H1 (cell line): ENCODE results near the gene MSMP. TPM values are rescaled to one million over a fixed set of nuclear protein-coding genes. Genes with fewer than 3 reads are reported as not detected.

ENCODE experiments used
- CTCF ChIA-PET: fragments of 300-600 bp; sonication (Branson Sonifier 250); formaldehyde crosslinking; loops from one replicate; lab custom pipeline; 2021; ENCODE audit not compliant: partially characterized antibody; lab: Charles Lee
- POLR2A ChIA-PET: fragments of 300-600 bp; sonication (Branson Sonifier 250); formaldehyde crosslinking; loops from one replicate; lab custom pipeline; 2021; ENCODE audit warnings: inconsistent platforms; ENCODE audit not compliant: partially characterized antibody; lab: Charles Lee
- DNase-seq, 2 experiments: peaks; one replicate each; pipeline versions ENCODE4 v3.0.0 to v3.0.0-alpha.2; 2010 to 2022; ENCODE audit warnings: low spot score in 2 of 2, low read depth in 1 of 2, mixed read lengths in 1 of 2
- FAIRE-seq: peaks from 2 replicates; lab custom pipeline; 2011; peaks lifted over from hg19 to GRCh38; lab: Jason Lieb, UNC
- H2AFZ ChIP-seq: 2 replicates; pipeline ENCODE4 v1.8.1; 2012; ENCODE audit warnings: low read length, inconsistent platforms
- H2AK5ac ChIP-seq: 2 replicates; pipeline ENCODE4 v1.6.1; 2013; ENCODE audit warnings: low read depth, low read length
- H2BK120ac ChIP-seq: replicated peaks from 2 replicates; pipeline ENCODE3; 2013; ENCODE audit warnings: low read depth, low read length, inconsistent platforms
- H2BK12ac ChIP-seq: 2 replicates; pipeline ENCODE4 v1.6.1; 2013; ENCODE audit warnings: low read depth, low read length
- H2BK15ac ChIP-seq: 2 replicates; pipeline ENCODE4 v1.6.1; 2013; ENCODE audit warnings: low read length
- H2BK20ac ChIP-seq: 2 replicates; pipeline ENCODE4 v1.6.1; 2013; ENCODE audit warnings: low read length
- H2BK5ac ChIP-seq: 2 replicates; pipeline ENCODE4 v1.6.1; 2013; ENCODE audit warnings: low read depth, low read length
- H3K14ac ChIP-seq: 2 replicates; pipeline ENCODE4 v1.6.1; 2013; ENCODE audit warnings: inconsistent platforms; ENCODE audit not compliant: insufficient read length
- H3K18ac ChIP-seq: 2 replicates; pipeline ENCODE4 v1.6.1; 2013; ENCODE audit warnings: low read length; ENCODE audit errors: extremely low read depth
- H3K23ac ChIP-seq: 2 replicates; pipeline ENCODE4 v1.6.1; 2013; ENCODE audit warnings: inconsistent platforms; ENCODE audit not compliant: insufficient read length
- H3K23me2 ChIP-seq: 2 replicates; pipeline ENCODE4 v1.6.1; 2013; ENCODE audit warnings: low read depth, low read length
- H3K27ac ChIP-seq: 2 replicates; pipeline ENCODE4 v1.6.1; 2011; ENCODE audit warnings: low read depth, low read length, inconsistent platforms
- H3K27me3 ChIP-seq, 4 experiments: replicated peaks in 1 of 4; 1 replicate in 1 of 4; 2 replicates in 3 of 4; pipeline versions ENCODE4 v1.6.1 to v1.8.1; 2011 to 2013; ENCODE audit warnings: low read length in 3 of 4, mild to moderate bottlenecking in 3 of 4, inconsistent platforms in 2 of 4, mixed read lengths in 2 of 4, moderate library complexity in 1 of 4; ENCODE audit not compliant: control insufficient read depth in 3 of 4, insufficient read depth in 3 of 4; ENCODE audit errors: extremely low read depth in 1 of 4
- H3K36me3 ChIP-seq, 4 experiments: 2 replicates each; pipeline versions ENCODE4 v1.6.1 to v1.8.1; 2011 to 2013; ENCODE audit warnings: mild to moderate bottlenecking in 4 of 4, low read length in 3 of 4, moderate library complexity in 2 of 4, control low read depth in 1 of 4, inconsistent platforms in 1 of 4; ENCODE audit not compliant: insufficient read depth in 4 of 4, control insufficient read depth in 2 of 4
- H3K4ac ChIP-seq: replicated peaks from 2 replicates; pipeline ENCODE3; 2013; ENCODE audit warnings: low read length, low read depth, mixed read lengths, inconsistent platforms; ENCODE audit not compliant: insufficient read length
- H3K4me1 ChIP-seq, 4 experiments: replicated peaks in 1 of 4; 1 replicate in 1 of 4; 2 replicates in 3 of 4; pipeline versions ENCODE4 v1.6.1 to v1.8.1; 2011 to 2013; ENCODE audit warnings: low read length in 3 of 4, inconsistent platforms in 2 of 4, mixed read lengths in 1 of 4; ENCODE audit not compliant: insufficient read depth in 4 of 4, control insufficient read depth in 3 of 4
- H3K4me2 ChIP-seq, 2 experiments: 2 replicates each; pipeline versions ENCODE4 v1.6.1 to v1.8.1; 2011 to 2013; ENCODE audit warnings: low read depth in 2 of 2, low read length in 2 of 2, control low read depth in 1 of 2, inconsistent platforms in 1 of 2, mild to moderate bottlenecking in 1 of 2; ENCODE audit not compliant: insufficient read depth in 1 of 2
- H3K4me3 ChIP-seq, 4 experiments: fragments of 200-600, 300-600 bp in 1 of 4; sonication (generic), shearing (Covaris generic), sonication (Bioruptor Twin) in 1 of 4; 2 replicates each; pipeline versions ENCODE4 v1.5.1 to v1.8.1; 2011 to 2016; ENCODE audit warnings: low read length in 4 of 4, low read depth in 3 of 4, control low read depth in 2 of 4, inconsistent platforms in 2 of 4, mild to moderate bottlenecking in 2 of 4, mixed read lengths in 1 of 4, moderate library complexity in 1 of 4; ENCODE audit not compliant: insufficient read depth in 2 of 4; ENCODE audit errors: extremely low read depth in 1 of 4
- H3K56ac ChIP-seq: replicated peaks from 2 replicates; pipeline ENCODE3; 2013; ENCODE audit warnings: low read depth, mild to moderate bottlenecking, mixed read lengths, low read length, inconsistent platforms; ENCODE audit not compliant: insufficient read length
- H3K79me1 ChIP-seq: 2 replicates; pipeline ENCODE4 v1.6.1; 2013; ENCODE audit warnings: low read depth, low read length, control low read depth
- H3K79me2 ChIP-seq, 2 experiments: 2 replicates each; pipeline versions ENCODE4 v1.6.1 to v1.8.1; 2012 to 2013; ENCODE audit warnings: low read length in 2 of 2, mild to moderate bottlenecking in 2 of 2, inconsistent platforms in 1 of 2; ENCODE audit not compliant: insufficient read depth in 2 of 2, control insufficient read depth in 1 of 2
- H3K9ac ChIP-seq, 4 experiments: replicated peaks in 1 of 4; 1 replicate in 1 of 4; 2 replicates in 3 of 4; pipeline versions ENCODE4 v1.6.1 to v1.8.1; 2011 to 2013; ENCODE audit warnings: low read depth in 3 of 4, low read length in 3 of 4, control low read depth in 2 of 4, mild to moderate bottlenecking in 2 of 4, moderate library complexity in 2 of 4, inconsistent platforms in 1 of 4; ENCODE audit errors: extremely low read depth in 1 of 4
- H3K9me3 ChIP-seq, 2 experiments: 2 replicates each; pipeline versions ENCODE4 v1.6.1 to v1.8.1; 2012 to 2013; ENCODE audit warnings: mild to moderate bottlenecking in 2 of 2, moderate library complexity in 2 of 2, control low read depth in 1 of 2, inconsistent platforms in 1 of 2, low read depth in 1 of 2, low read length in 1 of 2, mixed read lengths in 1 of 2; ENCODE audit not compliant: insufficient read depth in 2 of 2
- H4K20me1 ChIP-seq, 2 experiments: replicated peaks in 1 of 2; 2 replicates each; pipeline versions ENCODE3 to v1.8.1; 2011 to 2013; ENCODE audit warnings: inconsistent platforms in 2 of 2, low read length in 2 of 2, mild to moderate bottlenecking in 1 of 2; ENCODE audit not compliant: insufficient read depth in 2 of 2, control insufficient read depth in 1 of 2
- H4K5ac ChIP-seq: 2 replicates; pipeline ENCODE4 v1.6.1; 2013; ENCODE audit warnings: low read length, low read depth, mixed read lengths, inconsistent platforms; ENCODE audit not compliant: insufficient read length
- H4K8ac ChIP-seq: 2 replicates; pipeline ENCODE4 v1.8.0; 2013; ENCODE audit warnings: mild to moderate bottlenecking, moderate library complexity, low read length, inconsistent platforms; ENCODE audit not compliant: insufficient read depth; ENCODE audit errors: extremely low read depth
- H4K91ac ChIP-seq: replicated peaks from 2 replicates; pipeline ENCODE3; 2013; ENCODE audit warnings: low read length, mixed read lengths, inconsistent platforms; ENCODE audit not compliant: insufficient read length
- BACH1 ChIP-seq: IDR thresholded peaks from 2 replicates; pipeline ENCODE4 v1.6.1; 2012; ENCODE audit warnings: low read length, improper control_type of control experiment
- CHD2 ChIP-seq: IDR thresholded peaks from 2 replicates; pipeline ENCODE4 v1.6.1; 2012; ENCODE audit warnings: low read length, improper control_type of control experiment
- GTF2F1 ChIP-seq: IDR thresholded peaks from 2 replicates; pipeline ENCODE4 v1.6.1; 2012; ENCODE audit warnings: low read depth, low read length, improper control_type of control experiment, borderline replicate concordance
- NANOG ChIP-seq: IDR thresholded peaks from 2 replicates; pipeline ENCODE4 v1.6.1; 2011; ENCODE audit warnings: low read length, low read depth, mild to moderate bottlenecking, inconsistent platforms; ENCODE audit not compliant: insufficient read depth, poor library complexity, severe bottlenecking
- WGBS, 2 experiments: shearing (Covaris generic) in 1 of 2; methylation state at CpG; one replicate each; pipeline versions ENCODE4 v1.1.6 to v1.1.7; 2013 to 2015; ENCODE audit warnings: low lambda C conversion rate in 2 of 2, mixed read lengths in 2 of 2, inconsistent platforms in 1 of 2, low coverage in 1 of 2, missing lambda C conversion rate in 1 of 2; ENCODE audit not compliant: insufficient replicate concordance in 2 of 2, insufficient coverage in 1 of 2, insufficient read length in 1 of 2; ENCODE audit errors: extremely low coverage in 1 of 2, missing lambda C conversion rate in 1 of 2; 5-methylcytosine and 5-hydroxymethylcytosine counted together
- polyA plus RNA-seq, 7 experiments: library from polyadenylated mRNA; depleted of rRNA in 3 of 7; stranded (reverse) in 5 of 7; unstranded in 2 of 7; fragments of >200 nt in 5 of 7; fragments of 200-250 nt in 2 of 7; gene quantifications; 1 replicate in 5 of 7; 2 replicates in 1 of 7; 4 replicates in 1 of 7; pipeline versions ENCODE4 v1.2.1 to v1.2.3, GENCODE V29; 2011 to 2013; ENCODE audit warnings: missing spikeins in 2 of 7, mixed read lengths in 2 of 7
- total RNA-seq: library from RNA; stranded (reverse); fragmentation: NEBNext Ultra II Directional; extraction: Animal tissue kit (Norgen Biotek cat#: 25700); gene quantifications from 2 replicates; pipeline ENCODE4 v1.2.1, GENCODE V29; 2021

MSMP gene
- total and polyA plus RNA-seq, 2 of the 8 experiments (the other 6 are each of a cell fraction or from before 2014, with no cell fraction given), result 0.53 TPM; not detected in 1

- no peaks in the 10 kb centered on the region; the same call in 1 of the 2 replicates for H3K23me2 ChIP-seq
- peaks cover 0 to 4% (median 2%) of the 10 kb centered on the region in 4 experiments; a peak in 3 of 8 replicates for H3K36me3 ChIP-seq
- H2BK20ac ChIP-seq, result no peak overlapping the region
- H3K27me3 ChIP-seq, result no peaks in the 10 kb centered on the region
- no peak overlapping the region for H3K18ac ChIP-seq
- no peak overlapping the region for H2BK15ac ChIP-seq
- H2BK120ac ChIP-seq, result no peak overlapping the region
- H4K91ac ChIP-seq, result no peak overlapping the region
- H3K4me3 ChIP-seq, result peak overlapping the region in 1 of 4 experiments; percentile 92; a peak in 2 of 8 replicates
- H3K4me2 ChIP-seq, result peak overlapping the region in 1 of 2 experiments; percentile 90; a peak in 1 of 4 replicates
- no peak for FAIRE-seq
- no peak for DNase-seq
- no peak overlapping the region for H3K14ac ChIP-seq
- no peak overlapping the region for H4K8ac ChIP-seq
- no peak overlapping the region for H3K23ac ChIP-seq
- H4K5ac ChIP-seq, result no peak overlapping the region
- H3K9me3 ChIP-seq, result no peaks in the 10 kb centered on the region
- H3K4me1 ChIP-seq, result peaks cover 0 to 5% (median 0%) of the 10 kb centered on the region in 4 experiments; a peak in 2 of 7 replicates
- H3K4ac ChIP-seq, result no peak overlapping the region
- no peak overlapping the region for H3K9ac ChIP-seq
- WGBS, 2 experiments, result 90% methylated on average over 3 of the region's 3 CpGs; no CpG with 5 or more reads in 1 of the 2 experiments
- no peak overlapping the region for H2BK5ac ChIP-seq
- POLR2A ChIA-PET, result interaction anchor here (0.5 to 2.1 kb wide), 3 partner anchors 9 to 120 kb away, joined by 3 to 8 read pairs (median 5); partner anchors contain the start of genes GBA2 and RGP1
- H2AK5ac ChIP-seq, result no peak overlapping the region
- CTCF ChIA-PET, result interaction anchor here (0.7 to 0.9 kb wide), 2 partner anchors 10 to 96 kb away, joined by 3 read pairs; no protein-coding TSS in a partner anchor
- no peak overlapping the region for H2BK12ac ChIP-seq
- H3K27ac ChIP-seq, result no peak overlapping the region
- H2AFZ ChIP-seq, result no peak overlapping the region
- no peak overlapping the region for H3K56ac ChIP-seq
- peaks cover 0 to 24% of the 10 kb centered on the region in 2 experiments; a peak in 2 of 4 replicates for H3K79me2 ChIP-seq
- H3K79me1 ChIP-seq, result no peaks in the 10 kb centered on the region
- H4K20me1 ChIP-seq, result no peaks in the 10 kb centered on the region
- TF ChIP-seq GTF2F1, result no peak
- TF ChIP-seq BACH1, result no peak
- TF ChIP-seq NANOG, result no peak
- TF ChIP-seq CHD2, result no peak
Observed at GRCh38 chr9:35758475-35759050, 4.5 kb upstream of the MSMP start.
